HEK293 (cell line): ENCODE data around the gene KARS1.
A peak's percentile ranks its signal among the peaks of the same experiment; 100 is the strongest.

ENCODE experiments used
- CTCF ChIA-PET: fragments of 350-600 bp; formaldehyde crosslinking; extraction: SDS; loops from one replicate; lab custom pipeline; 2021; ENCODE audit warnings: antibody characterized with exemption; lab: Yijun Ruan, JAX
- POLR2A ChIA-PET: fragments of 300-600 bp; formaldehyde crosslinking; extraction: SDS; loops from one replicate; lab custom pipeline; 2020; ENCODE audit warnings: antibody characterized with exemption, inconsistent platforms; lab: Yijun Ruan, JAX
- H3K27ac ChIP-seq: fragments of 200-500 bp; sonication (Bioruptor generic); 2 replicates; pipeline ENCODE4 v1.5.1; 2014; ENCODE audit warnings: low read depth, low read length, control low read depth, inconsistent platforms; ENCODE audit errors: extremely low read depth
- H3K36me3 ChIP-seq, 2 experiments: fragments of 200-500 bp in 1 of 2; sonication (Bioruptor generic) in 1 of 2; 1 replicate in 1 of 2; 2 replicates in 1 of 2; pipeline ENCODE4 v1.5.1; 2014 to 2017; ENCODE audit warnings: inconsistent platforms in 2 of 2, low read length in 2 of 2; ENCODE audit not compliant: control insufficient read depth in 2 of 2, insufficient read depth in 1 of 2
- H3K4me1 ChIP-seq: fragments of 200-500 bp; sonication (Bioruptor generic); 2 replicates; pipeline ENCODE4 v1.5.1; 2014; ENCODE audit warnings: mild to moderate bottlenecking, low read length, inconsistent platforms; ENCODE audit not compliant: control insufficient read depth, insufficient read depth
- H3K4me3 ChIP-seq: 2 replicates; pipeline ENCODE4 v1.5.1; 2011; ENCODE audit warnings: low read depth, mild to moderate bottlenecking, control low read depth, low read length, moderate library complexity
- H3K9me3 ChIP-seq: fragments of 200-500 bp; sonication (Bioruptor generic); 2 replicates; pipeline ENCODE4 v1.5.1; 2014; ENCODE audit warnings: low read depth, low read length, inconsistent platforms; ENCODE audit not compliant: control insufficient read depth, insufficient read depth
- GFI1B ChIP-seq: fragments of 450-650 bp; formaldehyde crosslinking; IDR thresholded peaks from 2 replicates; pipeline ENCODE4 v1.5.1; 2016; ENCODE audit warnings: missing biosample characterization, missing genetic modification characterization
- HOXA7 ChIP-seq: sonication (generic); formaldehyde crosslinking; IDR thresholded peaks from 2 replicates; pipeline ENCODE4 v1.8.1; 2022; ENCODE audit warnings: missing genetic modification reagents, borderline replicate concordance
- KLF10 ChIP-seq: fragments of 450-650 bp; IDR thresholded peaks from 2 replicates; pipeline ENCODE4 v1.5.1; 2018; ENCODE audit warnings: missing biosample characterization, mild to moderate bottlenecking, missing genetic modification characterization
- KLF16 ChIP-seq: fragments of 450-650 bp; formaldehyde crosslinking; IDR thresholded peaks from 2 replicates; pipeline ENCODE4 v1.5.1; 2017; ENCODE audit warnings: missing biosample characterization, missing genetic modification characterization
- REPIN1 ChIP-seq: fragments of 450-650 bp; formaldehyde crosslinking; IDR thresholded peaks from 2 replicates; pipeline ENCODE4 v1.5.1; 2017; ENCODE audit warnings: missing biosample characterization, missing genetic modification characterization, low read depth
- SALL2 ChIP-seq: fragments of 450-650 bp; formaldehyde crosslinking; IDR thresholded peaks from 2 replicates; pipeline ENCODE4 v1.5.0; 2017; ENCODE audit warnings: missing biosample characterization, mild to moderate bottlenecking, missing genetic modification characterization, borderline replicate concordance
- SETDB1 ChIP-seq: IDR thresholded peaks from one replicate; pipeline ENCODE4 v1.6.1; 2017; ENCODE audit warnings: mild to moderate bottlenecking, low read length, moderate library complexity, mixed read lengths; ENCODE audit not compliant: insufficient read length
- YY1 ChIP-seq: fragments of 450-650 bp; formaldehyde crosslinking; IDR thresholded peaks from 2 replicates; pipeline ENCODE4 v1.5.1; 2018; ENCODE audit warnings: missing biosample characterization, missing genetic modification characterization
- ZFHX2 ChIP-seq: fragments of 450-650 bp; formaldehyde crosslinking; conservative IDR thresholded peaks from 2 replicates; pipeline ENCODE4 v1.5.1; 2016; ENCODE audit warnings: missing biosample characterization, missing genetic modification characterization
- ZNF133 ChIP-seq: fragments of 450-650 bp; formaldehyde crosslinking; IDR thresholded peaks from 2 replicates; pipeline ENCODE4 v1.5.1; 2016; ENCODE audit warnings: missing biosample characterization, missing genetic modification characterization
- ZNF223 ChIP-seq: fragments of 450-650 bp; formaldehyde crosslinking; IDR thresholded peaks from 2 replicates; pipeline ENCODE4 v1.5.1; 2016; ENCODE audit warnings: missing biosample characterization, missing genetic modification characterization
- ZNF324 ChIP-seq: fragments of 450-650 bp; formaldehyde crosslinking; IDR thresholded peaks from 2 replicates; pipeline ENCODE4 v1.5.1; 2016; ENCODE audit warnings: missing biosample characterization, missing genetic modification characterization
- ZNF335 ChIP-seq: fragments of 450-650 bp; formaldehyde crosslinking; conservative IDR thresholded peaks from 2 replicates; pipeline ENCODE4 v1.5.1; 2016; ENCODE audit warnings: missing biosample characterization, missing genetic modification characterization
- ZNF362 ChIP-seq: fragments of 450-650 bp; formaldehyde crosslinking; IDR thresholded peaks from 2 replicates; pipeline ENCODE4 v1.5.1; 2016; ENCODE audit warnings: missing biosample characterization, missing genetic modification characterization
- ZNF366 ChIP-seq: fragments of 450-650 bp; formaldehyde crosslinking; conservative IDR thresholded peaks from 2 replicates; pipeline ENCODE4 v1.5.1; 2016; ENCODE audit warnings: missing biosample characterization, missing genetic modification characterization
- ZNF391 ChIP-seq: fragments of 450-650 bp; formaldehyde crosslinking; IDR thresholded peaks from 2 replicates; pipeline ENCODE4 v1.5.1; 2016; ENCODE audit warnings: low read depth, missing biosample characterization, missing genetic modification characterization, borderline replicate concordance
- ZNF530 ChIP-seq: fragments of 450-650 bp; formaldehyde crosslinking; IDR thresholded peaks from 2 replicates; pipeline ENCODE4 v1.5.1; 2016; ENCODE audit warnings: low read depth, missing biosample characterization, missing genetic modification characterization
- ZNF561 ChIP-seq: fragments of 450-650 bp; IDR thresholded peaks from 2 replicates; pipeline ENCODE4 v1.5.1; 2018; ENCODE audit warnings: missing biosample characterization, missing genetic modification characterization, borderline replicate concordance
- ZNF571 ChIP-seq: fragments of 450-650 bp; formaldehyde crosslinking; IDR thresholded peaks from 2 replicates; pipeline ENCODE4 v1.5.0; 2017; ENCODE audit warnings: missing biosample characterization, missing genetic modification characterization
- ZNF626 ChIP-seq: fragments of 450-650 bp; sonication (Bioruptor Pico); formaldehyde crosslinking; IDR thresholded peaks from 2 replicates; pipeline ENCODE4 v1.5.1; 2018; ENCODE audit warnings: missing biosample characterization, missing genetic modification characterization, inconsistent platforms
- ZNF629 ChIP-seq: fragments of 450-650 bp; formaldehyde crosslinking; IDR thresholded peaks from 2 replicates; pipeline ENCODE4 v1.5.1; 2017; ENCODE audit warnings: missing biosample characterization, missing genetic modification characterization
- ZNF670 ChIP-seq: fragments of 450-650 bp; formaldehyde crosslinking; IDR thresholded peaks from 2 replicates; pipeline ENCODE4 v1.5.1; 2016; ENCODE audit warnings: missing biosample characterization, missing genetic modification characterization, low read depth
- ZNF777 ChIP-seq: fragments of 450-650 bp; formaldehyde crosslinking; IDR thresholded peaks from 2 replicates; pipeline ENCODE4 v1.5.1; 2017; ENCODE audit warnings: missing biosample characterization, missing genetic modification characterization, borderline replicate concordance
- ZXDB ChIP-seq: fragments of 450-650 bp; formaldehyde crosslinking; IDR thresholded peaks from 2 replicates; pipeline ENCODE4 v1.5.1; 2016; ENCODE audit warnings: missing biosample characterization, missing genetic modification characterization
- TF ChIP-seq, protein P1 (sequence below): fragments of 450-650 bp; formaldehyde crosslinking; IDR thresholded peaks from 2 replicates; pipeline ENCODE4 v1.5.1; 2016; ENCODE audit warnings: missing biosample characterization, missing genetic modification characterization, low read depth
- TF ChIP-seq, protein P2 (sequence below): fragments of 450-650 bp; IDR thresholded peaks from 2 replicates; pipeline ENCODE4 v1.5.1; 2018; ENCODE audit warnings: missing biosample characterization, mild to moderate bottlenecking, missing genetic modification characterization
- TF ChIP-seq, protein P3 (sequence below): fragments of 450-650 bp; formaldehyde crosslinking; IDR thresholded peaks from 2 replicates; pipeline ENCODE4 v1.5.1; 2016; ENCODE audit warnings: missing biosample characterization, missing genetic modification characterization
- TF ChIP-seq, protein P4 (sequence below): fragments of 450-650 bp; formaldehyde crosslinking; IDR thresholded peaks from 2 replicates; pipeline ENCODE4 v1.5.1; 2016; ENCODE audit warnings: missing biosample characterization, missing genetic modification characterization, borderline replicate concordance

Gene KARS1

GRCh38 chr16:75647492-75648264 is at the start of gene KARS1, which contains the start of gene TERF2IP:
TSS of gene KARS1 (minus strand) at chr16:75647665. CDS start at chr16:75647639, 26 bp downstream.
TSS of gene TERF2IP (plus strand) at chr16:75647773. CDS start at chr16:75647883, 110 bp downstream.
- Histone ChIP-seq H3K4me1 (peaks cover 7% of the 10 kb centered on the region), H3K4me3 (peak within 1 kb of the TSS; percentile 88), H3K36me3 (peaks cover 12 to 28% of the 10 kb centered on the region in 2 experiments), H3K27ac (peak within 1 kb of the TSS; percentile 88), H3K9me3 (no peaks in the 10 kb centered on the region)
- ChIA-PET CTCF (interaction anchor here (0.6 to 1.0 kb wide), 3 partner anchors 26 to 123 kb away, joined by 3 to 4 read pairs (median 3); no protein-coding TSS in a partner anchor), POLR2A (interaction anchor here (0.7 to 2.9 kb wide), 21 partner anchors 8 to 663 kb away, joined by 3 to 30 read pairs (median 4); partner anchors contain the start of genes ADAT1, CFDP1, GABARAPL2 and TMEM170A)
- TF ChIP-seq ZFHX2 (tag by site-specific recombination): no peak
- TF ChIP-seq ZNF335: peak; percentile 77
- TF ChIP-seq ZNF777 (tag by site-specific recombination): no peak
- no peak for TF ChIP-seq ZNF629 (tag by site-specific recombination)
- TF ChIP-seq ZNF362 (tag by site-specific recombination): no peak
- TF ChIP-seq YY1 (tag by site-specific recombination): peak; percentile 81
- TF ChIP-seq KLF10 (tag by site-specific recombination): peak; percentile 40; the same call in 1 of the 2 replicates
- TF ChIP-seq ZNF571 (tag by site-specific recombination): no peak
- peak; percentile 71 for TF ChIP-seq KLF16 (tag by site-specific recombination)
- no peak for TF ChIP-seq ZNF324 (tag by site-specific recombination)
- no peak for TF ChIP-seq ZNF366
- no peak for TF ChIP-seq GFI1B (tag by site-specific recombination)
- TF ChIP-seq SALL2 (tag by site-specific recombination): no peak
- TF ChIP-seq ZXDB (tag by site-specific recombination): peak; percentile 67
- TF ChIP-seq, protein P1, sequence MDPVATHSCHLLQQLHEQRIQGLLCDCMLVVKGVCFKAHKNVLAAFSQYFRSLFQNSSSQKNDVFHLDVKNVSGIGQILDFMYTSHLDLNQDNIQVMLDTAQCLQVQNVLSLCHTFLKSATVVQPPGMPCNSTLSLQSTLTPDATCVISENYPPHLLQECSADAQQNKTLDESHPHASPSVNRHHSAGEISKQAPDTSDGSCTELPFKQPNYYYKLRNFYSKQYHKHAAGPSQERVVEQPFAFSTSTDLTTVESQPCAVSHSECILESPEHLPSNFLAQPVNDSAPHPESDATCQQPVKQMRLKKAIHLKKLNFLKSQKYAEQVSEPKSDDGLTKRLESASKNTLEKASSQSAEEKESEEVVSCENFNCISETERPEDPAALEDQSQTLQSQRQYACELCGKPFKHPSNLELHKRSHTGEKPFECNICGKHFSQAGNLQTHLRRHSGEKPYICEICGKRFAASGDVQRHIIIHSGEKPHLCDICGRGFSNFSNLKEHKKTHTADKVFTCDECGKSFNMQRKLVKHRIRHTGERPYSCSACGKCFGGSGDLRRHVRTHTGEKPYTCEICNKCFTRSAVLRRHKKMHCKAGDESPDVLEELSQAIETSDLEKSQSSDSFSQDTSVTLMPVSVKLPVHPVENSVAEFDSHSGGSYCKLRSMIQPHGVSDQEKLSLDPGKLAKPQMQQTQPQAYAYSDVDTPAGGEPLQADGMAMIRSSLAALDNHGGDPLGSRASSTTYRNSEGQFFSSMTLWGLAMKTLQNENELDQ (tag by site-specific recombination): no peak
- no peak for TF ChIP-seq ZNF530 (tag by site-specific recombination)
- TF ChIP-seq ZNF670: no peak
- peak; percentile 95 for TF ChIP-seq ZNF561 (tag by site-specific recombination)
- TF ChIP-seq ZNF133 (tag by site-specific recombination): no peak
- TF ChIP-seq ZNF391: no peak; the same call in 1 of the 2 replicates
- TF ChIP-seq HOXA7 (CRISPR knock-in tag): no peak
- TF ChIP-seq ZNF626 (tag by site-specific recombination): no peak
- no peak for TF ChIP-seq REPIN1
- TF ChIP-seq, protein P2, sequence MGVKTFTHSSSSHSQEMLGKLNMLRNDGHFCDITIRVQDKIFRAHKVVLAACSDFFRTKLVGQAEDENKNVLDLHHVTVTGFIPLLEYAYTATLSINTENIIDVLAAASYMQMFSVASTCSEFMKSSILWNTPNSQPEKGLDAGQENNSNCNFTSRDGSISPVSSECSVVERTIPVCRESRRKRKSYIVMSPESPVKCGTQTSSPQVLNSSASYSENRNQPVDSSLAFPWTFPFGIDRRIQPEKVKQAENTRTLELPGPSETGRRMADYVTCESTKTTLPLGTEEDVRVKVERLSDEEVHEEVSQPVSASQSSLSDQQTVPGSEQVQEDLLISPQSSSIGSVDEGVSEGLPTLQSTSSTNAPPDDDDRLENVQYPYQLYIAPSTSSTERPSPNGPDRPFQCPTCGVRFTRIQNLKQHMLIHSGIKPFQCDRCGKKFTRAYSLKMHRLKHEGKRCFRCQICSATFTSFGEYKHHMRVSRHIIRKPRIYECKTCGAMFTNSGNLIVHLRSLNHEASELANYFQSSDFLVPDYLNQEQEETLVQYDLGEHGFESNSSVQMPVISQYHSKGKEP: no peak
- peak; percentile 22; the same call in 1 of the 2 replicates for TF ChIP-seq ZNF223
- TF ChIP-seq, protein P3, sequence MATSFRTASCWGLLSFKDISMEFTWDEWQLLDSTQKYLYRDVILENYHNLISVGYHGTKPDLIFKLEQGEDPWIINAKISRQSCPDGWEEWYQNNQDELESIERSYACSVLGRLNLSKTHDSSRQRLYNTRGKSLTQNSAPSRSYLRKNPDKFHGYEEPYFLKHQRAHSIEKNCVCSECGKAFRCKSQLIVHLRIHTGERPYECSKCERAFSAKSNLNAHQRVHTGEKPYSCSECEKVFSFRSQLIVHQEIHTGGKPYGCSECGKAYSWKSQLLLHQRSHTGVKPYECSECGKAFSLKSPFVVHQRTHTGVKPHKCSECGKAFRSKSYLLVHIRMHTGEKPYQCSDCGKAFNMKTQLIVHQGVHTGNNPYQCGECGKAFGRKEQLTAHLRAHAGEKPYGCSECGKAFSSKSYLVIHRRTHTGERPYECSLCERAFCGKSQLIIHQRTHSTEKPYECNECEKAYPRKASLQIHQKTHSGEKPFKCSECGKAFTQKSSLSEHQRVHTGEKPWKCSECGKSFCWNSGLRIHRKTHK (tag by site-specific recombination): no peak
- TF ChIP-seq SETDB1: no peak
- TF ChIP-seq, protein P4, sequence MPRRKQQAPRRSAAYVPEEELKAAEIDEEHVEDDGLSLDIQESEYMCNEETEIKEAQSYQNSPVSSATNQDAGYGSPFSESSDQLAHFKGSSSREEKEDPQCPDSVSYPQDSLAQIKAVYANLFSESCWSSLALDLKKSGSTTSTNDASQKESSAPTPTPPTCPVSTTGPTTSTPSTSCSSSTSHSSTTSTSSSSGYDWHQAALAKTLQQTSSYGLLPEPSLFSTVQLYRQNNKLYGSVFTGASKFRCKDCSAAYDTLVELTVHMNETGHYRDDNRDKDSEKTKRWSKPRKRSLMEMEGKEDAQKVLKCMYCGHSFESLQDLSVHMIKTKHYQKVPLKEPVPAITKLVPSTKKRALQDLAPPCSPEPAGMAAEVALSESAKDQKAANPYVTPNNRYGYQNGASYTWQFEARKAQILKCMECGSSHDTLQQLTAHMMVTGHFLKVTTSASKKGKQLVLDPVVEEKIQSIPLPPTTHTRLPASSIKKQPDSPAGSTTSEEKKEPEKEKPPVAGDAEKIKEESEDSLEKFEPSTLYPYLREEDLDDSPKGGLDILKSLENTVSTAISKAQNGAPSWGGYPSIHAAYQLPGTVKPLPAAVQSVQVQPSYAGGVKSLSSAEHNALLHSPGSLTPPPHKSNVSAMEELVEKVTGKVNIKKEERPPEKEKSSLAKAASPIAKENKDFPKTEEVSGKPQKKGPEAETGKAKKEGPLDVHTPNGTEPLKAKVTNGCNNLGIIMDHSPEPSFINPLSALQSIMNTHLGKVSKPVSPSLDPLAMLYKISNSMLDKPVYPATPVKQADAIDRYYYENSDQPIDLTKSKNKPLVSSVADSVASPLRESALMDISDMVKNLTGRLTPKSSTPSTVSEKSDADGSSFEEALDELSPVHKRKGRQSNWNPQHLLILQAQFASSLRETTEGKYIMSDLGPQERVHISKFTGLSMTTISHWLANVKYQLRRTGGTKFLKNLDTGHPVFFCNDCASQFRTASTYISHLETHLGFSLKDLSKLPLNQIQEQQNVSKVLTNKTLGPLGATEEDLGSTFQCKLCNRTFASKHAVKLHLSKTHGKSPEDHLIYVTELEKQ: no peak
